Measurements from ENCODE around the gene KLHDC8A. TPM values are rescaled to one million over a fixed set of nuclear protein-coding genes. Genes with fewer than 3 reads are reported as not detected.

The KLHDC8A gene
- total RNA-seq, 1 experiment from 2014 or later: 0.49 TPM

GRCh38 chr1:205306929-205307566 is 49.7 kb downstream of the KLHDC8A start:
- H3K9ac ChIP-seq (ENCODE audit: low read length): no peak overlapping the region
- H2AFZ ChIP-seq (ENCODE audit: low read depth, low read length, poor library complexity, severe bottlenecking): no peak overlapping the region
- H3K27me3 ChIP-seq (ENCODE audit: insufficient read depth, low read length): no peaks in the 10 kb centered on the region
- intact Hi-C loops (cut with micrococcal nuclease): no loop called here
- H3K4me3 ChIP-seq (replicated peaks in 1 of 2; ENCODE audit: low read depth in 1 of 2, low read length in 2 of 2): no peak overlapping the region
- no peak for ATAC-seq
- peaks cover 4 to 12% of the 10 kb centered on the region in 2 experiments for H3K4me1 ChIP-seq (ENCODE audit: control insufficient read depth in 1 of 2, insufficient read depth in 2 of 2, low read length in 2 of 2)
- peaks cover 1% of the 10 kb centered on the region; the same call in 1 of the 2 replicates for H3K79me2 ChIP-seq (ENCODE audit: insufficient read depth, low read length)
- no peak overlapping the region for H3K4me2 ChIP-seq (ENCODE audit: low read length)
- POLR2A ChIA-PET: no interaction called here
- no peaks in the 10 kb centered on the region for H3K9me2 ChIP-seq (ENCODE audit: insufficient read depth)
- no TSS peak for BruUV-seq (replicated peaks)
- RAD21 ChIA-PET (ENCODE audit: low non-redundant PET in 1 of 2, low total read pairs in 2 of 2, uncharacterized antibody in 2 of 2, unreplicated experiment in 2 of 2): no interaction called here
- peaks cover 5 to 26% of the 10 kb centered on the region in 2 experiments; a peak in 2 of 4 replicates for H3K36me3 ChIP-seq (ENCODE audit: control insufficient read depth in 1 of 2, insufficient read depth in 2 of 2, low read length in 2 of 2)
- H4K20me1 ChIP-seq (ENCODE audit: insufficient read depth): no peaks in the 10 kb centered on the region
- H3K27ac ChIP-seq (ENCODE audit: low read depth, low read length): no peak overlapping the region
- no peak for DNase-seq (ENCODE audit: low read depth, low spot score)
- no peak for TF ChIP-seq JUND (IDR thresholded peaks at IDR 0.05)
- TF ChIP-seq ELF1 (IDR thresholded peaks at IDR 0.05; ENCODE audit: borderline replicate concordance, low read depth): no peak
- H3K9me3 ChIP-seq (ENCODE audit: control insufficient read depth in 1 of 2, insufficient read depth in 1 of 2, low read depth in 1 of 2, low read length in 2 of 2): no peaks in the 10 kb centered on the region
- CTCF ChIA-PET: no interaction called here

- Histone ChIP-seq H3K36me3 (ENCODE audit: control insufficient read depth in 1 of 2, insufficient read depth in 2 of 2, low read length in 2 of 2) (peaks cover 3 to 11% of the 10 kb centered on the region in 2 experiments; a peak in 2 of 4 replicates), H2AFZ (ENCODE audit: low read depth, low read length, poor library complexity, severe bottlenecking) (no peak overlapping the region), H3K4me2 (ENCODE audit: low read length) (no peak overlapping the region), H3K79me2 (ENCODE audit: insufficient read depth, low read length) (no peaks in the 10 kb centered on the region), H4K20me1 (ENCODE audit: insufficient read depth) (no peaks in the 10 kb centered on the region), H3K4me1 (ENCODE audit: control insufficient read depth in 1 of 2, insufficient read depth in 2 of 2, low read length in 2 of 2) (peaks cover 27 to 36% of the 10 kb centered on the region in 2 experiments), H3K4me3 (replicated peaks in 1 of 2; ENCODE audit: low read depth in 1 of 2, low read length in 2 of 2) (no peak overlapping the region), H3K9me3 (ENCODE audit: control insufficient read depth in 1 of 2, insufficient read depth in 1 of 2, low read depth in 1 of 2, low read length in 2 of 2) (no peaks in the 10 kb centered on the region), H3K9ac (ENCODE audit: low read length) (no peak overlapping the region), H3K27me3 (ENCODE audit: insufficient read depth, low read length) (no peaks in the 10 kb centered on the region), H3K27ac (ENCODE audit: low read depth, low read length) (no peak overlapping the region), H3K9me2 (ENCODE audit: insufficient read depth) (no peaks in the 10 kb centered on the region)
- intact Hi-C loops (cut with micrococcal nuclease): no loop called here
- DNase-seq (ENCODE audit: low read depth, low spot score) (no peak), ATAC-seq (no peak)
- CTCF ChIA-PET: no interaction called here
- no TSS peak for BruUV-seq (replicated peaks)
- TF ChIP-seq POLR2AphosphoS5 (IDR thresholded peaks at IDR 0.05; ENCODE audit: low read depth, low read length) (no peak), SRF (IDR thresholded peaks at IDR 0.05; ENCODE audit: low read depth) (no peak), SIN3A (IDR thresholded peaks at IDR 0.05; ENCODE audit: low read depth) (no peak), RAD21 (IDR thresholded peaks at IDR 0.05; ENCODE audit: low read depth) (no peak), ZBTB33 (IDR thresholded peaks at IDR 0.05; ENCODE audit: extremely low read depth, insufficient replicate concordance, low read length) (no peak)
- RAD21 ChIA-PET (ENCODE audit: low non-redundant PET in 1 of 2, low total read pairs in 2 of 2, uncharacterized antibody in 2 of 2, unreplicated experiment in 2 of 2): no interaction called here
- POLR2A ChIA-PET: no interaction called here
Measured at GRCh38 chr1:205304695-205305070, 52.0 kb downstream of the KLHDC8A start.
